A673 (cell line): ENCODE measurements around the gene KCNK6.

ENCODE experiments used
- EZH2 ChIP-seq: fragments of 200-600 bp; sonication (generic); IDR thresholded peaks from 2 replicates; pipeline ENCODE4 v1.6.1; 2017; ENCODE audit warnings: borderline replicate concordance, low read depth, mild to moderate bottlenecking, mixed read lengths, antibody characterized with exemption, low read length; ENCODE audit not compliant: poor library complexity, severe bottlenecking
- TF ChIP-seq, protein P1 (sequence below): fragments of 300-800, 200-600 bp; sonication (generic); conservative IDR thresholded peaks from 2 replicates; pipeline ENCODE4 v1.5.1; 2017; ENCODE audit warnings: low read depth, mild to moderate bottlenecking, antibody characterized with exemption, low read length, moderate library complexity, mixed read lengths

DNA sequence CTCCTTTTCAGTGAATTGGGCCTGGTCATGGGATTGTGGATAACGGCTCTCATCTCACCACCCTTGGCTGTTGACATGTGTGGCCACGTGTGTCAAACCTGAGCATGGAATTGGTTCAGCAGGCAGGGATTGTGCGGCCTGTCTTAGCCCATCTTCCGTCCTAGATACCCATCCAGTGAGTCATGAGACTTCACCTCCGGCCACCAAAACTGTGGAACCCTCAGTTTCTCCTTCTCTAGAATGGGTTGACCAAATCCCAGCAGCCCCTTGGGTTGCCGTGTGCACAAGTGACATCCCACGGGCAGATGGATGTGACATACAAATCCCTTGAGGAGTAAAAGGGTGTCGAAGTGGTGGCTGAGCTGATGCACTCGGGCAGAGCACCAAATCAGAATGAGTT is 61.5 kb downstream of the KCNK6 start:
- TF ChIP-seq, protein P1, sequence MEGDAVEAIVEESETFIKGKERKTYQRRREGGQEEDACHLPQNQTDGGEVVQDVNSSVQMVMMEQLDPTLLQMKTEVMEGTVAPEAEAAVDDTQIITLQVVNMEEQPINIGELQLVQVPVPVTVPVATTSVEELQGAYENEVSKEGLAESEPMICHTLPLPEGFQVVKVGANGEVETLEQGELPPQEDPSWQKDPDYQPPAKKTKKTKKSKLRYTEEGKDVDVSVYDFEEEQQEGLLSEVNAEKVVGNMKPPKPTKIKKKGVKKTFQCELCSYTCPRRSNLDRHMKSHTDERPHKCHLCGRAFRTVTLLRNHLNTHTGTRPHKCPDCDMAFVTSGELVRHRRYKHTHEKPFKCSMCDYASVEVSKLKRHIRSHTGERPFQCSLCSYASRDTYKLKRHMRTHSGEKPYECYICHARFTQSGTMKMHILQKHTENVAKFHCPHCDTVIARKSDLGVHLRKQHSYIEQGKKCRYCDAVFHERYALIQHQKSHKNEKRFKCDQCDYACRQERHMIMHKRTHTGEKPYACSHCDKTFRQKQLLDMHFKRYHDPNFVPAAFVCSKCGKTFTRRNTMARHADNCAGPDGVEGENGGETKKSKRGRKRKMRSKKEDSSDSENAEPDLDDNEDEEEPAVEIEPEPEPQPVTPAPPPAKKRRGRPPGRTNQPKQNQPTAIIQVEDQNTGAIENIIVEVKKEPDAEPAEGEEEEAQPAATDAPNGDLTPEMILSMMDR, result no peak
- no peak for TF ChIP-seq EZH2
